Pancreas (tissue), 10 donors: ENCODE data around the gene DCK. TPM values are rescaled to one million over a fixed set of nuclear protein-coding genes. Genes with fewer than 3 reads are reported as not detected.
"Not testable (repeated sequence)": the region's sequence is repeated elsewhere in the genome, so short reads cannot be mapped to it uniquely, and the experiment has no call there.

Experiments
- ATAC-seq, 4 donors: fragments of 200-7000 bp; cut with Tn5 transposase; one replicate each; pipeline versions ENCODE4 v1.8.0 to v1.9.1; 2020; ENCODE audit warnings: mild to moderate bottlenecking in 4 of 4, moderate library complexity in 4 of 4
- DNase-seq, 6 donors: peaks; one replicate each; pipeline ENCODE4 v3.0.0-alpha.2; 2020
- FAIRE-seq: peaks from 2 replicates; lab custom pipeline; 2012; peaks lifted over from hg19 to GRCh38; lab: Jason Lieb, UNC
- H3K27ac ChIP-seq, 4 donors: fragments of 200-600 bp; sonication (generic); 1 replicate in 3 of 4; 2 replicates in 1 of 4; pipeline versions ENCODE4 v1.5.0 to v1.8.0; 2020
- H3K27me3 ChIP-seq, 4 donors: fragments of 200-600 bp; one replicate each; pipeline ENCODE4 v1.8.0; 2021
- H3K36me3 ChIP-seq, 3 donors: fragments of 200-600 bp; sonication (generic) in 1 of 3; one replicate each; pipeline versions ENCODE4 v1.5.0 to v1.8.0; 2020 to 2021
- H3K4me1 ChIP-seq, 3 donors: fragments of 200-600 bp; one replicate each; pipeline ENCODE4 v1.8.0; 2021
- H3K4me3 ChIP-seq, 4 donors: fragments of 200-600 bp; sonication (generic) in 2 of 4; one replicate each; pipeline versions ENCODE4 v1.5.0 to v1.8.0; 2020 to 2021
- H3K9me3 ChIP-seq, 4 donors: fragments of 200-600 bp; one replicate each; pipeline ENCODE4 v1.8.0; 2021
- CTCF ChIP-seq, 4 donors: fragments of 200-600 bp; sonication (generic) in 3 of 4; IDR thresholded peaks; one replicate each; pipeline versions ENCODE4 v1.5.0 to v1.8.0; 2021; ENCODE audit warnings: antibody characterized with exemption in 4 of 4
- WGBS, 2 donors: extraction: QIAGEN DNeasy Blood & Tissue Kit; methylation state at CpG; one replicate each; pipeline ENCODE4 v1.1.7; 2013; 5-methylcytosine and 5-hydroxymethylcytosine counted together
- intact Hi-C, 3 donors: fragments of 100-400 bp; cut with DNase I; formaldehyde crosslinking; loops; one replicate each; pipeline versions ENCODE4 v1.11.1 to v1.14.2; 2022
- polyA plus RNA-seq, 2 donors: library from polyadenylated mRNA; stranded (reverse); fragments of 200-250 nt; gene quantifications; one replicate each; pipeline ENCODE4 v1.2.3, GENCODE V29; 2013
- total RNA-seq, 6 donors: library from RNA; stranded (reverse); fragmentation: NEBNext Ultra II Directional in 4 of 6; extraction: Animal tissue kit (Norgen Biotek cat#: 25700) in 4 of 6; gene quantifications; one replicate each; pipeline versions ENCODE4 v1.2.1 to v1.2.4, GENCODE V29; 2021 to 2023
- donor health status: healthy with polysubstance abuse.
- donor health status: DM: no; HTN: no; CAD: no; lungs with moderate emphysema.
- donor health status: DM: no; HTN: no; CAD: no.
- donor health status: control.
- donor health status: control.
- donor health status: Bipolar disorder and iron deficiency.
- donor health status: DM: yes; HTN: yes; CAD: no.
- donor health status: DM: no; HTN: no; CAD: no.
- donor health status: DM: no; HTN: no; CAD: no.
- donor health status: DM: yes; HTN: yes; CAD: no.

Gene DCK
- total and polyA plus RNA-seq, 8 donors: 1.7 to 8.9 (median 4.1) TPM

- ATAC-seq: no peak
- no peak for TF ChIP-seq CTCF (IDR thresholded peaks at IDR 0.05)
- FAIRE-seq: no peak
- H3K4me3 ChIP-seq: no peak overlapping the region
- no peak overlapping the region for H3K27ac ChIP-seq
- intact Hi-C loops: no loop called here
- DNase-seq: no peak
- H3K4me1 ChIP-seq: peaks cover 0 to 5% (median 0%) of the 10 kb centered on the region in 3 donors
- no peaks in the 10 kb centered on the region for H3K27me3 ChIP-seq
- H3K9me3 ChIP-seq: no peaks in the 10 kb centered on the region
- WGBS, 2 donors: 65 to 70% methylated on average over 1 of the region's 1 CpG
- H3K36me3 ChIP-seq: no peaks in the 10 kb centered on the region
These were observed 3.6 kb downstream of the DCK start for GRCh38 chr4:70997036-70997435.

- H3K9me3 ChIP-seq: no peaks in the 10 kb centered on the region
- ATAC-seq: no peak
These were observed 4.1 kb downstream of the DCK start for GRCh38 chr4:70997546-70997945.

GRCh38 chr4:70999639-71000038 lies 6.2 kb downstream of the DCK start:
- intact Hi-C loops: loop anchor here in 1 of 3 donors (10.0 kb wide), 1 partner anchor 355 kb away; no protein-coding TSS in a partner anchor
- not testable (repeated sequence) for H3K4me1 ChIP-seq, FAIRE-seq, H3K27me3 ChIP-seq, ATAC-seq, H3K4me3 ChIP-seq, H3K9me3 ChIP-seq, DNase-seq, H3K36me3 ChIP-seq, H3K27ac ChIP-seq

More at GRCh38 chr4:70997546-70997945, 4.1 kb downstream of the DCK start:
- FAIRE-seq: no peak
- DNase-seq: no peak
- no peak for TF ChIP-seq CTCF (IDR thresholded peaks at IDR 0.05)
- peaks cover 0 to 5% (median 0%) of the 10 kb centered on the region in 3 donors for H3K4me1 ChIP-seq
- intact Hi-C loops: no loop called here
- H3K27ac ChIP-seq: no peak overlapping the region
- H3K4me3 ChIP-seq: no peak overlapping the region
- H3K36me3 ChIP-seq: no peaks in the 10 kb centered on the region
- no peaks in the 10 kb centered on the region for H3K27me3 ChIP-seq
- 51 to 63% methylated on average over 2 of the region's 2 CpGs for WGBS, 2 donors

- DNase-seq, H3K9me3 ChIP-seq, H3K27me3 ChIP-seq, FAIRE-seq, H3K27ac ChIP-seq, H3K36me3 ChIP-seq, ATAC-seq, H3K4me1 ChIP-seq, H3K4me3 ChIP-seq: not testable (repeated sequence)
- intact Hi-C loops: loop anchor here in 1 of 3 donors (10.0 kb wide), 1 partner anchor 357 kb away; no protein-coding TSS in a partner anchor
- WGBS, 2 donors: 96 to 99% methylated on average over 4 of the region's 4 CpGs
These were observed 7.9 kb downstream of the DCK start for GRCh38 chr4:71001363-71001762.

GRCh38 chr4:71004281-71004851 lies 10.9 kb downstream of the DCK start:
- no peaks in the 10 kb centered on the region for H3K4me1 ChIP-seq
- no peak overlapping the region for H3K4me3 ChIP-seq
- FAIRE-seq (no peak), ATAC-seq (no peak), DNase-seq (no peak)
- H3K36me3 ChIP-seq: no peaks in the 10 kb centered on the region
- no peak for TF ChIP-seq CTCF (IDR thresholded peaks at IDR 0.05)
- intact Hi-C loops: loop anchor here in 1 of 3 donors (10.0 kb wide), 1 partner anchor 360 kb away; no protein-coding TSS in a partner anchor
- H3K27me3 ChIP-seq: no peaks in the 10 kb centered on the region
- no peak overlapping the region for H3K27ac ChIP-seq
- H3K9me3 ChIP-seq: no peaks in the 10 kb centered on the region
- WGBS, 2 donors: 80 to 84% methylated on average over 6 to 7 of the region's 7 CpGs

- not testable (repeated sequence) for FAIRE-seq
These were observed 11.6 kb downstream of the DCK start for GRCh38 chr4:71005025-71005424.

More at GRCh38 chr4:71005025-71005424, 11.6 kb downstream of the DCK start:
- not testable (repeated sequence) for ATAC-seq, H3K4me3 ChIP-seq, H3K27me3 ChIP-seq, H3K27ac ChIP-seq, H3K4me1 ChIP-seq, H3K36me3 ChIP-seq, H3K9me3 ChIP-seq, DNase-seq
- 93 to 96% methylated on average over 6 of the region's 6 CpGs for WGBS, 2 donors
- intact Hi-C loops: loop anchor here in 1 of 3 donors (10.0 kb wide), 1 partner anchor 360 kb away; no protein-coding TSS in a partner anchor
